ENCODE data around the gene MAG. TPM values are rescaled to one million over a fixed set of nuclear protein-coding genes. Genes with fewer than 3 reads are reported as not detected.

The MAG gene
- total and polyA plus RNA-seq, 10 of the 15 experiments (the other 5 are each of a cell fraction or from before 2014, with no cell fraction given), result 0.03 to 0.82 (median 0.17) TPM; not detected in 2

GRCh38 chr19:35346193-35347052 lies 54.5 kb downstream of the MAG start (continued):
- TF ChIP-seq BCLAF1 (IDR thresholded peaks at IDR 0.05) (no peak), SUPT20H (IDR thresholded peaks at IDR 0.05; ENCODE audit: borderline replicate concordance, control insufficient read depth, low read depth, low read length) (no peak), HCFC1 (IDR thresholded peaks at IDR 0.05; ENCODE audit: low read length) (no peak), ZNF207 (IDR thresholded peaks at IDR 0.05; ENCODE audit: borderline replicate concordance) (no peak), POLR2A (IDR thresholded peaks at IDR 0.05; ENCODE audit: low read depth, low read length) (no peak; the same call in 1 of the 2 replicates), RFX5 (IDR thresholded peaks at IDR 0.05; ENCODE audit: low read depth, low read length) (no peak), TCF7 (IDR thresholded peaks at IDR 0.05; ENCODE audit: borderline replicate concordance) (no peak), ZNF592 (IDR thresholded peaks at IDR 0.05) (peak; percentile 27; the same call in 1 of the 2 replicates), NFYA (IDR thresholded peaks at IDR 0.05; ENCODE audit: borderline replicate concordance, low read depth, low read length) (no peak), E2F8 (IDR thresholded peaks at IDR 0.05; ENCODE audit: low read depth, partially characterized antibody) (peak; percentile 30), CBX5 (IDR thresholded peaks at IDR 0.05; ENCODE audit: low read depth) (no peak), CHD2 (IDR thresholded peaks at IDR 0.05; ENCODE audit: borderline replicate concordance, low read depth, low read length) (0 out of 2 replicates have a peak, but pooled peaks have one; percentile 72), GATAD2B (conservative IDR thresholded peaks at IDR 0.05; ENCODE audit: low read depth) (peak; percentile 89), RAD51 (IDR thresholded peaks at IDR 0.05) (peak; percentile 69), SIX5 (IDR thresholded peaks at IDR 0.05; ENCODE audit: low read depth, low read length, severe bottlenecking) (no peak), ZSCAN29 (IDR thresholded peaks at IDR 0.05) (no peak), CHD4 (IDR thresholded peaks at IDR 0.05) (no peak), HDAC6 (IDR thresholded peaks at IDR 0.05; ENCODE audit: unreplicated experiment) (no peak), ZNF217 (IDR thresholded peaks at IDR 0.05) (peak; percentile 52; the same call in 1 of the 2 replicates), PAX5 (IDR thresholded peaks at IDR 0.05; ENCODE audit: borderline replicate concordance, low read depth, low read length) (peak; percentile 81; the same call in 1 of the 2 replicates), ZZZ3 (IDR thresholded peaks at IDR 0.05; ENCODE audit: control insufficient read depth, insufficient read length, low read depth) (no peak)

Data from GM12878 (cell line).